Measurements from ENCODE around the gene FOXP3. TPM values are rescaled to one million over a fixed set of nuclear protein-coding genes. Genes with fewer than 3 reads are reported as not detected.

Gene FOXP3
- total RNA-seq, 1 experiment from 2014 or later, result 0.10 TPM

DNA sequence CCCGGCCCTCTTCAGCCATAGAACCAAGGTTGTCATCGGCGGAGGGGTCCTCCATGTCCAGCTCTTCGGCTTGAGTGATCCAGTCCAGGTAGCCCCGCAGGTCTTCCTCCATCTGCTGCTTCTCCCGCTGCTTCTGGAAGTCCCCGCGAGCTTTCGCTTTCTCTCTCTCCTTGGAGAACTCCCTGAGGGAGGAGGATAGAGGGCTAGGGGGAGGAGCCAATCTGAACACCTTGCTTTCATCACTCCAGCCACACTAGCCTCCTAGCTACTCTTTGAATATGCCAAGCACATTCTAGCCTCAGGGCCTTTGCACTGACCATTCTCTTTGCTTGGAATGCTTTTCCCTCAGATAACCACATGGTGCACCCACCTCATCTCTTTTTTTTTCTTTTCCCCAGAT is 37.6 kb downstream of the FOXP3 start:
- DNase-seq (ENCODE audit: extremely low read depth, low read depth), result no peak

DNA sequence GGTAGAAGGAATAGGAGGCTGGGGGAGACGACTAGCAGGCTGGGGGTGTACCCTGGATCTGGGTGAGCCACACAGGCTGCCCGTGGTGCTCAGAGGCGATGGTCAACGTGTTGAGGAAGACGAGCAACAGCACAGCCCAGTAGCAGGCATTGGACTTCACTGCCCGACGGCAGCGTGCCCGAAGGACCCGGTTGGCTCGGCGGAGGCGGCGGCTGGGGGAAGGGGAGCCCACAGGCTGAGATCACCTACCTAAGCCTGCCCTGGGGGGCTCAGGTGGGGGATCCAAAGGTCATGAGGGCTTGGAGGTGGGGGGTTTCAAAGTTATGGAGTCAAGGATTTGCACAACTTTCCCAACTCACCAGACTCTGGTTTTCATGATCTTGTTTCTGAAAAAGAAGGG is 38.7 kb downstream of the FOXP3 start:
- no peak for DNase-seq (ENCODE audit: extremely low read depth, low read depth)

DNA sequence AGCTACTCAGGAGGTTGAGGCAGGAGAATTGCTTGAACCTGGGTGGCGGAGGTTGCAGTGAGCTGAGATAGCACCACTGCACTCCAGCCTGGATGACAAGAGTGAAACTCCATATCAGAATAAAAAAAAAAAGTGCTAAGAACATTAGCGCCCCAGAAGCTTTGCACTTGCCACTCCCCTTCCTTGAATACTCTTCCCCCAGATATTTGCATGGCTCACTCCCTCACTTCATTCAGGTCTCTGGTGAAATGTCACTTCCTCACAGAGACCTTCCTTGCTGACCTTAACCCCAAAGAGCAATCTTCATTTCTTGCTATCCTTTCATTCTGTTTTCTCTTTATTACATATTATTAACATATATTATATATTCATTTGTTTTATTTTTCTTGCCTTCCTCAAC is 42.6 kb downstream of the FOXP3 start:
- no peak for DNase-seq (ENCODE audit: extremely low read depth, low read depth)

DNA sequence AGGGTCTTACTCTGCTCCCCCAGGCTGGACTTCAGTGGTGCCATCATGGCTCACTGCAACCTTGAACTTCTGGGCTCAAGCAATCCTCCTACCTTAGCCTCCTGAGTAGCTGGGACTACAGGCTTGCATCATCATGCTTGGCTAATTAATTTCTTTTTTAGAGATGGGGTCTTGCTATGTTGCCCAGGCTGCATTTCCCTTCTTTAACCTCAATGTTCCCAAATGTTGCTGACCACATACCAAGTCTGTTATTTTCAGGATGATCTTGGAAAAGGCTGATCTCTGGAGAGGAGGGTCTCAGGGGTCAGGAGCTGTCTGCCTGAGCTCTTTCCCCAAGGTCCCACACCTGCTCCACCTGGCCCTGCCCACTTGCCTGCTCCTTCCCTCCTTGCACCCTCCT is 44.4 kb downstream of the FOXP3 start:
- DNase-seq (ENCODE audit: extremely low read depth, low read depth), result no peak

DNA sequence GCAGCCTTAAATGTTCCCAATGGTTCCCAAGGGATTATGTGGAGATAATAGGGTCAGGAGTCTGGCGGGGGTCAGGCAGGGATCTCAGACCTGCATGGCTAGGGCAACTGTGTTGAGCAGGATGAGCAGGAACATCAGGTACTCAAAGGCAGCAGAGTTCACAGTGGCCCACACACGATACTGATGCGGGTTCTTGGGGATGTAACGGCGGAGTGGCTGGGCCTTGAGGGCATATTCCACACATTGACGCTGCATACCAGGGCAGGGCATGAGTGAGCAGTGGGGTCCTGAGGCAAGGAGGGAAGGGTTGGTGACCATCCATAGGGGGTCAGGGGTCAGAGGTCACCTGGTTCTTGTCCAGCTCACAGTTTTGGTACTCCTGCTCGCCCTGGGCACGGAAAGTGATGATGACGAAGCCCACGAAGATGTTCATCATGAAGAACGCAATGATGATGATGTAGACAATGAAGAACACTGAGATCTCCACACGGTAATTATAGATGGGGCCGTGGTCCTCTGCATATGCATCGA is 49.4 kb downstream of the FOXP3 start:
- DNase-seq (ENCODE audit: extremely low read depth, low read depth), result no peak

DNA sequence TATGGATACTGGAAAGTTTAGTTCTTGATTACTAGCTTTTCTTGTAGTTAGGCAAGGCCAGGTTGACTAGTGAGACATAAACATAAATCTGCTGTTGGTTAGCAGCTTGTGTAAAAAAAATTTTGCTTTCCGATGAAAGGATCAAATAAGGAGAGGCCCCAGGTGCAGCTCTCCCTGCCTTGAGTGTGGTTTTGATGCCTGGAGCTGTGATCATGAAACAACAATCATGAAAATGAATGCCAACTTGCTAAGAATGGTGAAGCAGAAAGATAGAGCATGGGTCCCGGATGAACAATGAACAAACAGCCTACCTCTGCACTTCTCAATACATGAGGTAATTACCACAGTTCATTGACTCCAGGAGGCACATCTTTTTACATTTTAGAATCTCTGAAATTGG is 50.1 kb downstream of the FOXP3 start:
- DNase-seq (ENCODE audit: extremely low read depth, low read depth), result no peak

DNA sequence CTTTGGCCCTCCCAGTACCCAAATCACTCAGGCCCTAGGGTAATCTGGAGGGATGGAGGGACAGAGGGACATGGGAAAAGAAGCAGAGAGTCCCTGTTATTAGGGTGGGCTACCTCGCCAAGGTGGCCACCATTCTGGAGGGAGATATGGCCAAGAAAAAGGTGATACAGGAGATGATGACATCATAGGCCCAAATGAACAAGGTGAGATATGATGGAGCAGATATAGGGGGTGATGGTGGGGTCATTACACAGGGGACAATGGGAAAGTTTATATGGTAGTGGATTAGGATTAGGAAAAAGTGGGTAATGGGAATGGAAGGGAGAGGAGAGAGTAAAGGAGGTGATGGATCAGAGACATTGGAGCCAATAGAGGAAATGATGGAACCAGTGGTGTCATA is 51.6 kb downstream of the FOXP3 start:
- DNase-seq (ENCODE audit: extremely low read depth, low read depth), result no peak

DNA sequence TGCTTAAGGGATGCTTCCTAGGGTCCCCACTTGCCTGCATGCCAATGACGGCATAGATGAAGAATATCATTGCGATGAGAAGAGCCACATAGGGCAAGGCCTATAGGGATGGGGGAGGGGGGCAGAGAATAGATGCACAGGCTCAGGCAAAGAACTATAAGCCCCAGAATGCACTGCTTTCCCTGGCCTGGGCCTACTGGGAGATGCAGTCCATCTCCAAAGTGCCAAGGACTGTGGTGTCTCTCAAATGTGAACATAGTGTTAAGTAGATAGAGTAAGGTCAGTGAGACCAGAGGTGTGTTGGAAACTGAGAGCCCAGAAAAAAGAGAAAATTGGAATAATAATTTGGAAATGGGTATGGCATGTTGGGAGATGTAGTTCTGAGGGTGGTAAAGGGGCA is 52.3 kb downstream of the FOXP3 start:
- DNase-seq (ENCODE audit: extremely low read depth, low read depth), result no peak

DNA sequence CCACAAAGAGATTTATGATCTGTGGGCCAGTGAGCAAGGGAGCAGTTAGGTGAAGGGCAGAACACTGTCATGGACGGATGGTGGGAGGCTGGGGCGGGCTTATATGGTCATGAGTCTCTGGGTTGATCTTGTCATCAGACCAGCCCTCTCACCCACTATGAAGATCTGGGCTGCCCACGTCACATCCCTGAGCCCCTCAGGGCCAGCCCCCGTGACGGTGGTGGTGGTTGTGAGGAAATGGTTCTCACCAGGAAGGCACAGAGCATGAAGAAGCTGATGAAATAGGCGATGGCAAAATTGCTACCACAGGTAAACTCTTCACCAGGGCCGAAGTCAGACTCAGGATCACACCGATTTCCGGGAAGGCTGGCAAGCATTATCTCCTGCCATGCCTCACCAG is 53.4 kb downstream of the FOXP3 start:
- no peak for DNase-seq (ENCODE audit: extremely low read depth, low read depth)

DNA sequence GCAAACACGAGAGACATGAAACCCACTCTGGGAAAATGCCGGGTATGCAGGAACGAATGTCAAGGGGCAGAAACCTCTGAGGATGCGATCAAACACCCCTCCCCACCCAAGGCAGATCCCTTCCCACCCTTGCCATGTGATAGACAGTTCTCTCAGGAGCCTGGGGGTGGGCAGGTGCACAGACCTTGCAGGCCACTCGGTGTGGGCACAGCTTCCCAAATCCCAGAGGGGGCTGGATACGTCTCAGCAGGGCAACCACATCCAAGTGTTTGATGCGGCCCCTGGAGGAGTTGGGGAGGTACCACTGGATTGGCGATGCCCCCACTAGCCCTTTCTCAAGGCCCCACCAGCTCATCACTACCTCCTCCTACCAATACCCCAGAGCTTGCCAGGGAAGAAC is 54.1 kb downstream of the FOXP3 start:
- DNase-seq (ENCODE audit: extremely low read depth, low read depth), result no peak

DNA sequence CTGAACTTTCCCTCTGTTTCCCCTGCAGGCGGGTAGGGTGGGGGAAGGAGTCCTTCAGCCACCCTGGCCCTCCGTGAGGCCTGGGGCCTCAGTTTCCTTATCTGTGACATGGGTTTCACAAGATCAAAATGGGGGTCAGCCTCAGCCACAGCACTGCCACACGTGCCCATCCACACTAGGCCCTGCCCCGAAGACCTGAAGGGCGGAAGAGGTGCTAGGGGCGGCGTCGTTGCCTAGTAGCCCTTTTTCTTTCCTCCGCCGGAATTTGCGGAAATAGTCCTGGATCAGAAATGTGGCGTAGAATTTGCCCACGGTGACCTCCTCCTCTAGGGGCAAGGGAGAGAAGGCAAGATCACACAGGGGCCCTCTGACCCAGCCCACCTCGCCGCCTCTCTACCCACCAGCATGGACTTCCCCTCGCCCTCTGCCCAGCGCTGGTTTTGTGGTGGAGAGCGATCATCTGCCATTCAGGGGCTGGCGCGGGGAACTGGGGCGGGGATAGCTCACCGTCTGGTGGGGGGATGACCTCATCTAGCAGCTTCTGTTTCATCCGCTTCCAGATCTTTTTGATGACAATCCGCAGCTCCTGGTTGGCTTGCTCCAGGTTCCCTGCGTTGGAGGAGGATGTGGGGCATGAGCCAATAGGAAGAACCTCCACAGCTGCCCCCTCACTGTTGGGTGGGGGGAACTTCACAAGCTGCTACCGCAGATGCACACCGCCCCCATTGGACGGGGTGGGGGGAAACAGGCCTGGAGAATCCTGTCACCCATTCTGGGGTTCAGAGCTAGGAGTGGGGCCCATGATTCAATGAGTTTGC is 54.9 kb downstream of the FOXP3 start:
- no peak for DNase-seq (ENCODE audit: extremely low read depth, low read depth)

DNA sequence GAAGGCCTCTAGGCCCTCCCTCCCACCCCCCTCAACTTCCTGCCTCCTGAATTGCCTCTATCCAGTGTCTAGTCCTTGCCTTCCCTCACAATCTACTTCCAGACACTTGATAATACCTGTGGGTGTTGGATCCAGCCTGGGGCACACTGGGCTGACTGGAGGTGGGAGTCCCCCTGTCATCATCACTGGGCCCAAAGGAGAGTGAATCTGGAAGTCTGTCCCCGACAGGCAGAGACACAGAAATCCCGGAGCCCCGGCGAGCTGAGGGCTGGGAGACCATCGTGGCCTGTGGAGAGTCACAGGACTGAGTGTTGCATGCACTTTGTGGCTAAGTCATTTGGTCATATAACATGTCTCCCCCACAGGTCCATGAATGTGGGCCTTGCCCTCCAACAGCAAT is 56.1 kb downstream of the FOXP3 start:
- DNase-seq (ENCODE audit: extremely low read depth, low read depth), result no peak

DNA sequence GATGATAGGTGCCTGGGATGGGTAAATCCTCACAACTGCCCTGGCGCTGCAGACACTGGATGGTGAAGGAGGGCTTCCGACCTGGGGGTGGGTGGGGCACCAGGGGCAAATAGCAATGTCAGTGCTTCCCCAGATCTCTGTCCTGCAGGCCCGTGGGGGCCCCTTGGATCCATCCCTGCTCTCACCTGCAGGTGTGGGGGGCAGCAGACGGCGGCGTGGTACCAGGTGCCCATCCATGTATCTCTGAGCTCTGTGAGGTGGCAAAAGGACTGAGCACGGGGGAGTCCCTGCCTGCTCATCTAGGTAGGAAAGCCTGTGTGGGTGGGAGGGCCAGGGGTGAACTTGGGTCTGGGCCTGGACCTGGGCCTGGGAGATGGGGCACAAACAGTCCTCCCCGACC is 58.0 kb downstream of the FOXP3 start:
- DNase-seq (ENCODE audit: extremely low read depth, low read depth), result no peak

DNA sequence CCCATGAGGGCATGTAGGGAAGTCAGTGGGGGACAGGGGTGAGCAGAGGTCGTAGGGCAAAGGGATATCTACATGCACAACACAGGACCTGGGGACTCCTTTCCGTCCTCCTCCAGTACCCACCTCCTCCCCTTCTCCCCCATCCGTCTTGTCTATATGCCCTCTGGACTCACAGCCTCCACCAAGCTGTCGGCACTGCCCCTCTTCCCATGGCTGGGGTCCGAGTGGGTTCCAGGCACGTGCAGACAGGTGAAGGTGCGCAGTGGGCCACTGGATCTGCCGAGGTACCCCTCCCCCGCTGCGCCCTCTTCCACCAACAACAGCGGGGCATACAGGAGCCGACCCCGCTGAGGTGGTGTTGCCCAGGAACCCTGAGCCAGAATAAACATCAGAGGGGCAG is 59.1 kb downstream of the FOXP3 start:
- no peak for DNase-seq (ENCODE audit: extremely low read depth, low read depth)

DNA sequence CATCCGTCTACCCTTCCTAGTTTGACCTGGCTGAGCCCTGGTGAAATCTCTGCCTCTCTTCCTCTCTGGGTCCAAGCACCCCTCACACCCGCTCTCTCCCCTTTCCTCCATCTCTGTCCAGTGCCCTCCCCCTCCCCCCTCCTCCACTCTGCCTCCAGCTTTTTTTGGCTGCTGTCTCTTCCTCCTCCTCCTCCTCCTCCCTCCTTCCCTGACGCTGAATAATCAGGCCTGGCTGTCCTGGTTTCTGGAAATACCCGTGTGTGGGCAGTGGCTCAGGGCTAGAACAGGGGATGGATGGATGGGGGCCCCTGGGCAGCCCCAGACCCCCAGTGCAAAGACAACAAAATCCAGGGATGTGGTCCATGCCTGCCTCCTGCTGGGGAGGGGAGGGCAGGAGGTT is 59.8 kb downstream of the FOXP3 start:
- no peak for DNase-seq (ENCODE audit: extremely low read depth, low read depth)

DNA sequence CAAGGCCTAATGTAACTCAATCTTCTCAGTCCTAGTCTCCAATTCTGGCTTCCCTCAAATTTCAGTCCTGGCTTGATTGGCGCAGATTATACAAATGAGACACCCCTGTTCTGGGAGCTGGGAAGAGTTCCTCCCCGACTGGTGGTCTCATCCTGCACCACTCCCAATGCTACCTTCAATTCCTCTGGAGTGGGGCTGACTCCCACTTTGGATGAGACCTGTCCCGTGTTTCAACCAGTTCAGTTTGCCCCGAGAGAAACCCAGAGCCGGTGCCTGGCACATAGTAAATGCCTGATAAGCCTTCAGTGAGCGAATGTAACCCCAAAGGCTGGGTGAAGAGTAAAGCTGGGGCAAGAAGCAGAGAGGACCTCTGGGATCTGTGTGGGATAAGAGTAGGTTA is 60.5 kb downstream of the FOXP3 start:
- no peak for DNase-seq (ENCODE audit: extremely low read depth, low read depth)

DNA sequence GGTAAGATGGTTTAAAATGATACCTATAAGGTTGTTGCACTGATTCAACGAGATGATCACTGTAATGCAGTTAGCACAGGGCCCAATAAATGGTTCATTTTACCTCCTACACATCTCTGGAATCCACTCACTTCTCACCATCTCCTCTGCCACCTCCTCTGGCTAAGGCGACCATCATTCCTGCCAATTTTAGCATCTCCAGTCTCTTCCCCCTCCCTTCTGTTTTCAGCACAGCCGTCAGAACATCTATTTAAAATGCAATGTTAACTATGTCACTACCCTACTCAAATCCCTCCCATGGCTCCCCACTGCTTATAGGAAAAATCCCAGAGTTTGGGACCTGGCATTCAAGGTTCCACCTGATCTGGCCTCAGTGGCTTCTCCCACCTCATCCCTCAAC is 61.0 kb downstream of the FOXP3 start:
- no peak for DNase-seq (ENCODE audit: extremely low read depth, low read depth)

DNA sequence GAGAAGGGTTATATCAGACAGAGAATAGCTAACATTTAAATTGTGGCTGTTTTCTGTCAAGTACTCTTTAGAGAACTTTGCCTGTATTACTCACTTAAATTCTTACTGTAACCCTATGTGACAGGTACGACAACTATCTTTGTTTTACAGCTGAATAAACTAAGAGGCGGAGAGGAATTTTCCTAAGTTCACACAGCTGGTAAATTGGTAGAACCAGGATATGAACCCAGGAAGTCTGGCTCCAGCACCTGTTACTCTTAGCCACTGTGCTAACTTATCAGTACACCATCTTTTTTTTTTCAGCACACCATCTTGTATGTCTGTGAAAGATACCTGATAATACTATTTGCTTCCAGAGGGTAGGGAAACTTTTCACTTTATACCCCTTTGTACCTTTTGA is 62.5 kb downstream of the FOXP3 start:
- DNase-seq (ENCODE audit: extremely low read depth, low read depth), result no peak

Other genes starting within 250 kb of the FOXP3 start
- 56.8 and 59.4 TPM in 2 replicates for gene TFE3, start 221.4 kb downstream of the FOXP3 start, total RNA-seq (2014; rRNA removed; shearing (Covaris generic))
- 0.22 and 0.52 TPM in 2 replicates for gene CCDC120, start 205.7 kb downstream of the FOXP3 start, total RNA-seq (2014; rRNA removed; shearing (Covaris generic))
- 8.1 and 11.1 TPM in 2 replicates for gene PRAF2, start 190.7 kb downstream of the FOXP3 start, total RNA-seq (2014; rRNA removed; shearing (Covaris generic))
- 85.0 and 104 TPM in 2 replicates for gene WDR45, start 184.8 kb downstream of the FOXP3 start, total RNA-seq (2014; rRNA removed; shearing (Covaris generic))
- gene GPKOW, start 141.0 kb downstream of the FOXP3 start, total RNA-seq (2014; rRNA removed; shearing (Covaris generic)), result 30.6 and 31.7 TPM in 2 replicates
- 0.89 and 2.4 TPM in 2 replicates for gene MAGIX, start 102.0 kb downstream of the FOXP3 start, total RNA-seq (2014; rRNA removed; shearing (Covaris generic))
- gene PLP2, start 92.8 kb downstream of the FOXP3 start, total RNA-seq (2014; rRNA removed; shearing (Covaris generic)), result 238 and 249 TPM in 2 replicates
- gene PRICKLE3, start 78.3 kb downstream of the FOXP3 start, total RNA-seq (2014; rRNA removed; shearing (Covaris generic)), result 11.0 and 13.3 TPM in 2 replicates
- gene SYP, start 64.5 kb downstream of the FOXP3 start, total RNA-seq (2014; rRNA removed; shearing (Covaris generic)), result 0.89 and 0.92 TPM in 2 replicates
- 0.05 TPM in 1 of 2 replicates, not detected in the other for gene CACNA1F, start 31.4 kb downstream of the FOXP3 start, total RNA-seq (2014; rRNA removed; shearing (Covaris generic))
- gene CCDC22, start 29.2 kb downstream of the FOXP3 start, total RNA-seq (2014; rRNA removed; shearing (Covaris generic)), result 19.5 and 23.2 TPM in 2 replicates
- 7.3 and 7.9 TPM in 2 replicates for gene PPP1R3F, start 5.1 kb upstream of the FOXP3 start, total RNA-seq (2014; rRNA removed; shearing (Covaris generic))
- not detected in 2 replicates for gene GAGE10, start 38.9 kb upstream of the FOXP3 start, total RNA-seq (2014; rRNA removed; shearing (Covaris generic))
- gene GAGE12J, start 57.3 kb upstream of the FOXP3 start, total RNA-seq (2014; rRNA removed; shearing (Covaris generic)), result not detected in 2 replicates
- not detected in 2 replicates for gene GAGE13, start 66.9 kb upstream of the FOXP3 start, total RNA-seq (2014; rRNA removed; shearing (Covaris generic))